GM21360 (cell line): ENCODE measurements around the gene ITSN1.
A peak's percentile ranks its signal among the peaks of the same experiment; 100 is the strongest.
"Not testable (repeated sequence)": the region's sequence is repeated elsewhere in the genome, so short reads cannot be mapped to it uniquely, and the experiment has no call there.

Source experiments
- ATAC-seq: cut with Tn5 transposase; IDR thresholded peaks from one replicate; pipeline ENCODE4 v1.9.1; 2021; ENCODE audit warnings: mild to moderate bottlenecking, moderate library complexity; ENCODE audit not compliant: unreplicated experiment

ITSN1 gene

DNA sequence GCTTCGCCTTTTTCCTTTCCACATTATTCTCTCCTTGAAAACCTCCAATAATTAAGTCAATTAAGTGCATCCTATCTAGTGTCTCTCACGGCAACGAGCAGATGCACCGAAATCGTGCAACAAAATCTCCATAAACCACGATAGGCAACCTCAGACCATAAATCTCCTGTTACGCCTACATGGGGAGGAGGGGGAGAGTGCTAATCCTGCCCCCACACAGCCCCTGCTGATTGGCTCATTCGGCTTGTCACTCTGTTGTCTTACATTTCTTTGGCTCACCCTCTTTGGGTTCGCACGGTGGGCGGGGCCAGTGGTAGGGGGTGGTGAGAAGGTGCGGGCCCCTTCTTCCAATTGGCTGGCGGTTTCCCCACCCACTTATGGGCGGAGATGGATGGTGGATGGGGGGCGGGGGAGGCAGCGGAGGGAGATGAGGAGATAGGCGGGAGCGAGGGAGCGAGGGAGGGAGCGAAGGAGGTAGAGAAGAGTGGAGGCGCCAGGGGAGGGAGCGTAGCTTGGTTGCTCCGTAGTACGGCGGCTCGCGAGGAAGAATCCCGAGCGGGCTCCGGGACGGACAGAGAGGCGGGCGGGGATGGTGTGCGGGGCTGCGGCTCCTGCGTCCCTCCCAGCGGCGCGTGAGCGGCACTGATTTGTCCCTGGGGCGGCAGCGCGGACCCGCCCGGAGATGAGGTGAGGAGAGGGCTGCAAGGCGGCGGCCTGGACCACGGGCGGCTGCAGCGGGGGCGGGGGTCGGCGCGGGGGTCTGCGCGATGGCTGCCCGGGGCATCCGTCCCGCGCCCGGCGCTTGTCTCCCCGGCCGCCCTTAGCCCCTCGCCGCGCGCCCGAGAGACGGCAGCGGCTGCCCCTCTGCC, at the start of gene ITSN1:
Gene ITSN1 (plus strand): TSS at position 475 of the 869 bp plus-strand sequence. CDS start 76,328 bp downstream, outside the sequence.
- ATAC-seq, result peak; percentile 72

DNA sequence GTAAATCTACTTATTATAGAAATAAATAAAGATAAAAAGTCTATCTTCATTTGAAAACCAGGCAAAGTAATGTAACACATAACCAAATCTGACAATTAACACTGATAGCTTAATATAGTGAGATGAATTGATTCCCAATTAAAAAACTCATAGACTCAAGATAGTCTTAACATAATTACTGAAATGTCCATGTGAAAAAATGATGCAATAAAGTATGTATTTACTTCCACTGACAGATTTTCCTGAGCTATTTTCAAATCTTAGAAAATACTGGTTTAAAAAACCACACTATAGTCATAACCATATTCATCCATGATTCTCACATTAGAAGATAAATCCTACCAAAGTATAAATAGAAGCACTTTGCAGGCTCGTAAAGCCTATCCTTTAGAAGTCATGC, 44.2 kb upstream of the ITSN1 start:
- no peak for ATAC-seq

DNA sequence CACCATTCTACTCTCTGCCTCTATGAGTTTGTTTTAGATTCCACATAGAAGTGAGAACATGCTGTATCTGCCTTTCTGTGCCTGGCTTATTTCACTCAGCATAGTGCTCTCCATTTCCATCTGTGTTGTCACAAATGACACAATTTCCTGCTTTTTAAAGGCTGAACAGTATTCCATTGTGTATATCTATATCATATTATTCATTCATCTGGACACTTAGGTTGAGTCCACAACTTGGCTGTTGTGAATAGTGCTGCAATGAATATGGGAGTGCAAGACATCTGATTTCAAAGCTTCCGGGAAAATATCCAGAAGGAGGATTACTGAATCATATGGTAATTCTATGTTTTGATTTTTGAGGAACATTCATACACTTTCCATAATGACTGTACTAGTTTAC, 33.7 kb upstream of the ITSN1 start:
- ATAC-seq, result no peak

DNA sequence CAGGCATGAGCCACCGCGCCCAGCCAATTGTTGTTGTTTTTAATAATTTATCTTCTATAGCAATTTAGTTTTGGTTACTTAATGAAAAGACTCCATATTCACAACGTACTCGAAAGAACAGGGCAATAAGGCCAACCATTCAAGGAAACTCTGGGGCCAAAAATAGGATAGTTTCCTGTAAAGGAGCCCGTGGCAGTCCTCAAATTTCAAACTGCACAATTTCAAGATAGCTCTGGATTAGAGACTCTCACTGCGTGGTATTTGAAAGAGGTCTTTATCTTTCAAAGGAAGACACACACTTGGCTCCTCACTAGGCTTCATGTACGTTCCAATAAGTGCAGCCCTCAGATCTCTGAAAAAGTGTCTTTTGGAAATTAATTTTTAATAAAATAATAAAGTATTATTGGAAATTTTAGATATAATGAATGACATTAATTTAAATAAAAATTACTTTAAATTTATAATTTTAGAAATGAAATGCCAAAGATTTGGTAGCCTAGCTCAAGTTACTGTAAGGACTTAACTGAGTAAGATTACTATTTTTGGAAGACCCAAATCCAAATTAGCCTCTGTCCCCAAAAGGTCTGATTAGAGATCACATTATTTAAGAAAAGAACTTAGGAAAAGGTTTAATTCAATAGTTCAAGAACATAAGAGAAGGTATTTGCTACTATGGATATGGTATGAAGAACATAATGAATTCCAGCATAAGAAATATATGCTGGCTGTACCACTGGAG, 31.1 kb upstream of the ITSN1 start:
- ATAC-seq, result no peak

DNA sequence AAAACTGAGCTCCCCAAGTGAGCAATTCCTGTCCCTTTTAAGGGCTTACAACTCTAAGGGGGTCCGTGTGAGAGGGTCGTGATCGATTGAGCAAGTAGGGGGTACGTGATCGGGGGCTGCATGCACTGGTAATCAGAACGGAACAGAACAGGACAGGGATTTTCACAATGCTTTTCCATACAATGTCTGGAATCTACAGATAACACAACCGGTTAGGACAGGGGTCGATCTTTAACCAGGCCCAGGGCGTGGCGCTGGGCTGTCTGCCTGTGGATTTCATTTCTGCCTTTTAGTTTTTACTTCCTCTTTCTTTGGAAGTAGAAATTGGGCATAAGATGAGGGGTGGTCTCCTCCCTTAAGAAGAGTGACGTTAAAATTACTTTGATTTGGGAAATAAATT, 24.7 kb upstream of the ITSN1 start:
- ATAC-seq, result not testable (repeated sequence)

DNA sequence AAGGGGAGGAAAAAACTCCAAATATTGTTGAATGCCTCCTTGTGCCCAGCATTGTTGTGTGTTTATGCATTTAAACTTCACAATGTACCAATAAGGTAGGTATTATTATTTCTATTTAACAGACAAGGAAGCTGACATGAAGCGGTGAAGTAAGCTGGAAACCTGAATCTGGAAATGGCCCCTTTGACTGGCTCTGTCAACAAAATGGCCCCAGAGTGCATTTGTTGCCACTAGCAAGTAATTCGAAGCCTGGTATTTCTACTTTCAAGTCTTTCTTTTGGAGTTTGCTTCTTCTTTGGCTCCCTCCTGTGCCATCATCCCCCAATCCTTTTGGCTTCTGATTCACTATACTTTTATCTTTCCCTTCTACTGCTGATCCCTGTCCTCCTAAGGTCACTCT, 23.9 kb upstream of the ITSN1 start:
- no peak for ATAC-seq

DNA sequence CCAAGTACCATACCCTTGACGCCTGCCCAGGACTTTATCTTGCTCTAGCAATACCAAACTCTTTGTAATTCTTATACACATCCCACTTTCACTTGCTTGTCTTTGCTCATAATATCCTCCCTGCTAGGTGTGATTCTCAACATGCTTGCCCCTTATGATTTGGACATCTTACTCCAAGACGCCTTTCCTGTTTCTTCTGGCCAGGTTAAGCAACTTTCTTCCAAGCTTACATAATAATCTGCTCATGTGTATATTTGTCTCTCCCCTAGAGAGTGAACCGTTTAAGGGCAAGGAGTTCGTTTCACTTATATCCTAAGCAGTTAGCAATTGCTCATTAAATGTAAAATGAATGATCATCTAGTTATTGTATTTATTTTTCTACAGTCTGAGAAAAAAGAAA, 22.6 kb upstream of the ITSN1 start:
- ATAC-seq, result no peak

DNA sequence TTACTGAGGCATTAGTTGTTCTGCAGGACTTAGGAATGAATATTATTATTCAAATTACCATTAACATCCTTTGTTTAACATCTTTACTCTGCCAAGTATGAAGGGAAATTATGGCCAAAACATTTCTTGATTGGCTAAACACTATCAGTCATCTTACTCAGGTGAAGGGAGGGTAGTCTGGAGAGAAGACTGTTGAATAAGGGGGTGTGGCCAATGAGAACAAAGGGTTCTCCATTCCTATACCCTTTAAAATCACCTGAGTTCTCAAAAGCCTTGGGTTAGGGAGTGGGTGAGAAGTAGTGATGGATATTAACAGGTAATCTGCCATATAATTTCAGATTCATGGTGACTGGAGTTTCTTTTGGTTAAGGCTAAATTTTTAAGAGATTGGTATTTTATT, 20.0 kb upstream of the ITSN1 start:
- ATAC-seq, result no peak

DNA sequence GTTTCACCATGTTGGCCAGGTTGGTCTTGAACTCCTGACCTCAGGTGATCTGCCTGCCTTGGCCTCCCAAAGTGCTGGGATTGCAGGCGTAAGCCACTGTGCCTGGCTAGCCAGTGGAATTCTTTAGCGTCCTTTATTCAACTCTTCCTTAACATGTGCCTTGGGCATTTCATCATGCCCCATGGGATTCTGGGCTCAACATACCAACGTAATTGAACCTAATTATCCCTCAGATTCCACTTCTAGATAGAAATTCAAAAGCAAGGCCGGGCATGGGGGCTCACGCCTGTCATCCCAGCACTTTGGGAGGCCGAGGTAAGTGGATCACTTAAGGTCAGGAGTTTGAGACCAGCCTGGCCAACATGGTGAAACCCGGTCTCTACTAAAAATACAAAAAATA, 16.1 kb upstream of the ITSN1 start:
- ATAC-seq, result not testable (repeated sequence)

DNA sequence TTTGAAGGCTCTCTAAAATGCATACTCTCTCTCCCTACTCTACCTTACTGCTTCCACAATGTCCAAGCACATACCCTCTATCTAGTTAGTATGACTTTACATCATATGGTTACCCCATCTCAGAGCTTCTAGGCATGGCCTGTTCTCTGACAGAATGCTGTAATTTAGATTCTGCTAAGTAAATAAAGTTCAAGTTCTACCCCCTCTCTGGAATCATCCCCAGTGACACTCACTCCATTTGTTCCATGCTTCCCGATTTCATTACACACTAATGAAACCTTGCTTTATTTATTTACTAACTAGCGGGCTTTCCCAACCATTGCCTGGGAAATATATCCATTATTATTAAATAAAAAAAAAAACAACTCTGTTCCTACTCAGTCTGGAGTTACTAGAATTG, 8.0 kb upstream of the ITSN1 start:
- no peak for ATAC-seq

DNA sequence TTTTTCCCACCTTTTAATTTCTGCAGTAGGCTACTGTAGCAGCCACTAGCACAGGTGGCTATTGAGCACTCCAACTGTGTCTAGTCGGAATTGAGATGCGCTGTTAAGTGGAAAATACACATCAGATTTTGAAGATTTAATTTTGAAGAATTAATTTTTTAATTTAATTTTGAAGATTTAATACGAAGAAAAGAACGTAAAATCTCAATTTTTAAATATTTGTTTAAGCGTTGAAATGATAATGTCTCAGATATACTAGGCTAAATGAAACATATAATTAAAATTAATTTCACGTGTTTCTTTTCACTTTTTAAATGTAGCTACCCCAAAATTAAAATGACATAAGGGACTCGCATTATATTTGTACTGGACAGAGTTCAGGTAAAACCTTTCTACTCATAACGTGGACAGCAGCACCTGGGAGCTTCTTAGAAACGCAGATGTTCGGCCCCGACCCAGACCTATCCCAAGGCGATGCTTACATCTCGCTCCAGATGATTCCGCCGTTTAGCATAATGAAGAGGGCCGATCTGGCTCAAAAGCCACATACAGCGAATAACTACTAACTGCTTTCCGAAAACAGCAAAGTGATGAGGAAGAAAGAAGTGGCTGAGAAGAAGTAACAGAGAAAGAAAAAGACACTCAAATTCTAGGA, 1.5 kb upstream of the ITSN1 start:
- no peak for ATAC-seq

DNA sequence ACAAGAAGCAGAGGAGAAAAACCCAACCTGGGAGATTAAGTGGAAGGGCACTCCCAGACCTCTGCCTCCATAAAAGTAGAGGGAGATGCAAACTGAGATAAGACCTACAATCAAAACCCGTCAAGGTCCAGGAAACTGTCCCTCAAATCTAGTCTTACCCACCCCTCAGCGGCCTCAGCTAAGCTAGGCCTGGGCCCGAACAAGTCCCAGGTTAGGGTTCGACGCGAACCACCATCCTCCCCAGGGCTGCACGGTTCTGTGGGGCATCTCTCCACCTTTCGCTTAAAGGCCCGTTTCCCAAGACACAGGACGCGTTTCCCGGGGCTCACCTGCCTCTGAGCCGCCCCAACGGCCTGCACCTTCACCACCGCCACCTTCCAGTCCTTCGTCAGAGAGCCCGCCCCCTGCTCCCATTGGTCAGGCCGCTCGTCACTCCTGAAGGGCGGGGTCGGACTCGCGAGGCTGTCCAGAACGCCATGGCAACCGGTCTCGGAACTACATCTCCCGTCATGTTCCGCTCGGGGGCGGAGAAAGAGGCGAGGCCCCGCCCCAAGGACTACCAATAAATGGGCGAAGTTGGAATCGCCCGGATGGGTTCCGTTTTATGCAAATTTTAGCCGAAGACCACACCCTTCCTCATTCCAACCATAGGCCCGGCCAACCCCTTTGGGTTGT, 812 bp upstream of the ITSN1 start, which contains the start of gene CRYZL1:
Gene CRYZL1 (minus strand): TSS at position 390 of the 675 bp plus-strand sequence. CDS start 10,190 bp downstream, outside the sequence.
- peak; percentile 82 for ATAC-seq

DNA sequence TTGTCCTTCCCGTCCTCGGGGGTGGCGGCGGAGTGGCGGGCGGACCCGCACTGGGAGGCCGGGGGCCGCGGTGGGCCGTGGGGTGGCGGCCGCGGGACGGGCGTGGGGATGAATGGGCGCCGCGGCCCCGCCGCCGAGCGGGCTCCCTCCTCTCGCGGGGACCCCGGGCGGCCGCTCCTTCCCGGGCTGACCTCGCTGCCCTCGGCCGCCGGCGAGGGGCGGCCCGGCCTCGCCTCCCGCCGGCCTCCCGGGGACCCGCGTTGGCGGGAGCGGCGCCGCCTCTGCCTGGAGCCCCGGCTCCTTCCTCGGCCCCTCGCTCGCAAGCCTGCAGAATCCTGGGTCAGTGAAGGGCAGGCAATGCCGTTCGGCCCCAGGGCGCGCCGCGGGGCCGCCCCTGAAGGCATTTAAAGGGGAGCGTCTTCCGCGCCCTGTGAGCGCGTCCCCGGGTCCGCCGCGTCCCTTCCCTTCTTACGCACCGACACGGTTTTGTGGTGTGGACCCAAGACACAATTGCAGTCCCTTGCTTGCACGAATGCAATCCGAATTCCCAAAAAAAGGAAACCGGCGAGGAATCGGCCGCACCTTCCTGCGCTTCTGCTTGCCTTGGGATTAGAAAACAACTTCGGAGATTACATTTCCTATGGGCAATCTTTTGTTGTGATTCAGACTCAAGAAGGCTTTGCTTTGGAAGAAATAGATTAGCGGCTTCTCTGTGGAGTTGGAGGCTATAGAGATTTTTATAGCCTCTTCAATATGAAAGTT, 776 bp downstream of the ITSN1 start:
- peak; percentile 1 for ATAC-seq

DNA sequence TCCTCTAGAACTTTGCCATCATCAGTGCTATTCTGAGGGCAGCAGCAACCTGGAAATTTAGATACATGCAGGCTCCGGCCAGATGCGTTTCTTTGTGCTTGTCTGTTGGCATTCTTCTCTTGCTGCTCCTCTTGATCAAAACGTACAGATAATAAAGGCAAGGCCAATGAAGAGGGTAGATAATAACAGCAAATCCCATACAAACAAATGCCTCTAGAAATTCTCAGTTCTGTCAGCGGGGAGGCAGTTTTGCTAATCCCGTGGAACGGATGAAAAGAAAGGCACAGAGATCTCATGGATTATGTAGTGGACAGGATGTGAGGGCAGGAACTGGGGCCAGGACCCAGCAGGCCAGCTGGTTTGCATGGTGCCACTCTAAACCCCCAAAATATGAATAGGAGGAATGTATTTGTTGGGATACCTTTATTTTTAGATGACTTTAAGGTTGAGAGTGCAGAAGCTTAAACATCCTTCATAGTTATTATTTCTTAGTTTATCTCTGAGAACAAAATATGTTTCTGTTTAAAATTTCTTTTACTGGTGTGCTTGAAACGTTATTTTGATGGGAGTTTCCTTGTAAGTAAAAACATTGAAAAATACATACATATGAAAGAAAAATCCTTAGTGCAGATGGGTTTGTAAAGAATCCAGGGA, 1.5 kb downstream of the ITSN1 start:
- ATAC-seq, result no peak

DNA sequence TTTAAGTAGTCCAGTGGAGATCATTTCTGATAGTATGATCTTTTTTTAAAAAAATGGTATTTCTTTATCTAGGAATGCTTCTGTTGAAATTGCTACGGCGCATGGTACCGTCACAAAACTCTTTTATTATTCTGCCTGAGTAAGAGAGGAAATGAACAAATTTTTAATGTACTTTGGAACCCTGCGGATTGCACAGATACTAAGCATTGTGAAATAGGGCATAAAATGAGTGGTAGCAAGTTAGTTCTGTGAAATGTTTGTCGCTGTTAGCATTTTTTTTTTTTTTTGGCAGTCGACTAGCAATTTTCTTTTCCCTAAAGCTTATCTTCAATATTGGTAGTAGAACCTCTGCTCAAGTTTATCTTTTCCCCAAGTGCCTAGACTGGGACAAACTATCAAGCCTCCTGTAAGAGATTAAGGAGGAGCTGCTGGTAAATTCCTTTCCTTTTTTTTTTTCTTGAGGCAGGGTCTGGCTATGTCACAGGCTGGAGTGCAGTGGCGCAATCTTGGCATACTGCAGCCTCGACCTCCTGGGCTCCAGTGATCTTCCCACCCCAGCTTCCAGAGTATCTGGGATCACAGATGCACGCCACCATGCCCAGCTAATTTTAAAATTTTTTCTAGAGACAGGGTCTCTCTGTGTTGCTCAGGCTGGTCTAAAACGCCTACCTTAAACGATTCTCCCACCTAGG, 2.2 kb downstream of the ITSN1 start:
- no peak for ATAC-seq

DNA sequence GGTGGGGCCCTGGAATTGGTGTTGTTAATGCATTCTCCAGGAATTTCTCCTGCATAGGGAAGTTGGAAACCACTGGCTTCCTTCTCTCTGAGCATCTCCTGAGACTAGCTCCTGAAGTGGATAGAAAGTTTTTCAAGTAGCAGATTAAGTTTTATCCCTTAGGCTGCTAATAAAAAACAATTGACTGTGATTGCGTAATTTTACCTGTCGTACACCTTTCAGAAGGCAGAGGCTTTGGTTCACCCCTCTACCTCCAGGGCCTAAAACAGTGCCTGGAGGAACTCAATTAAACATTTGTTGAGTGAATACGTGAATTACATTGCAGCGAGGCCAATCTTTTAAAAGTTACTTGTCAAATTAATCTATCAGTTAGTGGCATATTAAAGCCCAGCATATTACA, 3.4 kb downstream of the ITSN1 start:
- ATAC-seq, result no peak

DNA sequence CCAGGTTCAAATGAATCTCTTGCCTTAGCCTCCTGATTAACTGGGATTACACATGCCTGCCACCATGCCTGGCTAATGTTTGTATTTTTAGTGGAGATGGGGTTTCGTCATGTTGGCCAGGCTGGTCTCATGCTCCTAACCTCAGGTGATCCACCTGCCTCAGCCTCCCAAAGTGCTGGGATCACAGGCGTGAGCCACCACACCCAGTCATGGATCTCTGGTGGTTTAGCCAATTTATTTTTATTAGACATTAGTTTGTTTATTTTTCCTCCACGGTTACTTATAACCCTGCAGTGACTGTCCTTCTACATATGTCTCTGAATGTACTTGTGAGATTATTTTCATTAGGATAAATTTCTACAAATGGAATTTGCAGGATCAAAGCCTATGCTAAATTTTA, 5.3 kb downstream of the ITSN1 start:
- ATAC-seq, result no peak

DNA sequence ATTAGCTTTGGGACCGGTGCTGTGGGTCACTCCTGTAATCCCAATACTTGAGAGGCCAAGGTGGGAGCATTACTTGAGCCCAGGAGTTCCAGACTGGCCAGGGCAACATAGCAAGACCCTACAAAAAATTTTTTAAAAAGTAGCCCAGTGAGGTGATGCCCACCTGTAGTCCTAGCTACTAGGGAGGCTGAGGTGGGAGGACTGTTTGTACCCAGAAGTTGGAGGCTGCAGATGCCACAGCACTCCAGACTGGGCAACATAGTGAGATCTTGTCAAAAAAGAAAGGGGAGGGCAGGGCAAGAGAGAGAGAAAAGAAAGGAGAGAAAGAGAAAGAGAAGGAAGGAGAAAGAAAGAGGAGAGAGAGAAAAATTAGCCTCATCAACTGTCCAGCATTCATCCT, 6.3 kb downstream of the ITSN1 start:
- no peak for ATAC-seq

DNA sequence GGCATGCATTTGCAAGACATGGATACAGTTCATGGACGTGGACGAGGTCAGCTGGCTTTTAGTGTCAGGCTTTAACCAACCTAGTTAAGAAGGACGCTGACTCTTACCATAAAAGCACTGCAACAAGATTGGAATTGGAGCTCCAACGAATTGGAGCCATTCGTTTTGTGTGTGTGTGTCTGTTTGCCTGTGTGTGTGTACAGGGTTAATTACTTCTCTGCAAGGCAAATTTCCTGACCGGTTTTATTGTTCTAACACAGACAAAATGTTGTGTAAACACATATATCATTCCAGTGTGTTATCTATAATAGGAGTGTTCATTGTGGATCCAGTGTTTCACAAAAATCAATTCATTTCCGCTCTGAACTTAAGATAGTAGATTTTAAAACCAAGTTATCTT, 7.9 kb downstream of the ITSN1 start:
- no peak for ATAC-seq
